ENCODE data around the gene LDAH. TPM values are rescaled to one million over a fixed set of nuclear protein-coding genes. Genes with fewer than 3 reads are reported as not detected.

LDAH gene
- total RNA-seq, 1 donor from 2014 or later: 18.3 TPM

DNA sequence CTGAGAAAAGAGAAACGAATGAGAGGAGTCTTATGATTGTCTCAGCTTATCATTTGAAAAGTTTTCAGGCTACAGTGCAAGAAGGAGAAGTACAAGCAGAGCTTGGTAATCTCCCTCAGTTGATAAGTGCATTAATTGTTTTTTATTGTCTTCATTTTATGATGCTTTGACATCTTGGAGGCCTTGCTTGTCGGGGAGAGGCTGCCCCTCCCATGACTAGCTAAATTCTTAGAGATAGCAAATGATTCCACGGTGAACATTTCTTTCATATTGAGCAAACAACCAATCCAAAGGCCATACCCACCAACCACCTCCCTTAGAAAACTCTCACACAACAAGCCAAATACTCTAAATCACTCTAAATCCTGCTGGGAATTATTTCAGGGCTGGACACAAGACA is 116.1 kb downstream of the LDAH start:
- Histone ChIP-seq H3K4me1 (no peaks in the 10 kb centered on the region), H3K9me3 (no peaks in the 10 kb centered on the region), H3K27me3 (ENCODE audit: low read depth) (no peaks in the 10 kb centered on the region), H3K36me3 (no peaks in the 10 kb centered on the region), H3K4me3 (no peak overlapping the region), H3K27ac (no peak overlapping the region)
- DNase-seq: no peak
- intact Hi-C loops (cut with DNase I): no loop called here
- no peak for ATAC-seq
- TF ChIP-seq, protein P1, sequence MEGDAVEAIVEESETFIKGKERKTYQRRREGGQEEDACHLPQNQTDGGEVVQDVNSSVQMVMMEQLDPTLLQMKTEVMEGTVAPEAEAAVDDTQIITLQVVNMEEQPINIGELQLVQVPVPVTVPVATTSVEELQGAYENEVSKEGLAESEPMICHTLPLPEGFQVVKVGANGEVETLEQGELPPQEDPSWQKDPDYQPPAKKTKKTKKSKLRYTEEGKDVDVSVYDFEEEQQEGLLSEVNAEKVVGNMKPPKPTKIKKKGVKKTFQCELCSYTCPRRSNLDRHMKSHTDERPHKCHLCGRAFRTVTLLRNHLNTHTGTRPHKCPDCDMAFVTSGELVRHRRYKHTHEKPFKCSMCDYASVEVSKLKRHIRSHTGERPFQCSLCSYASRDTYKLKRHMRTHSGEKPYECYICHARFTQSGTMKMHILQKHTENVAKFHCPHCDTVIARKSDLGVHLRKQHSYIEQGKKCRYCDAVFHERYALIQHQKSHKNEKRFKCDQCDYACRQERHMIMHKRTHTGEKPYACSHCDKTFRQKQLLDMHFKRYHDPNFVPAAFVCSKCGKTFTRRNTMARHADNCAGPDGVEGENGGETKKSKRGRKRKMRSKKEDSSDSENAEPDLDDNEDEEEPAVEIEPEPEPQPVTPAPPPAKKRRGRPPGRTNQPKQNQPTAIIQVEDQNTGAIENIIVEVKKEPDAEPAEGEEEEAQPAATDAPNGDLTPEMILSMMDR (IDR thresholded peaks at IDR 0.05): no peak

DNA sequence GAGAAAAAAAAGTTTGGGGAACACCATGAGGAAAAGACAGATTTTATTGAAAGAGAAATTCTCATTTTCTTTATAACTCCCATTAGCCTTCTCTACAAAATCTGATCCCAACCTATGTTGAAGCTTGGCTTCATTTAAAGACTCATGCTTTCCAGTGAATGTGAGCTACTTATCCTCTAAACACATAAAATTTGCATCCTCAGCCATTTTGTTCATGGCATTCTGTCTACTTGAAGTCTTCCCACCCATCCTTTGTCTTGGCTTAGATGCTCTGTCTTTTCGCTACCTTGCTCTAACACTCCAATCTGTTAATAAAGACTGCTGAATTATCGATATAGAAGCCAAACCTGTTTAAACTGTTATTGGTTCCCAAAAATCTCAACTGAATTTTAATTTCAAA is 116.7 kb downstream of the LDAH start:
- H3K4me1 ChIP-seq: no peaks in the 10 kb centered on the region
- no peak for ATAC-seq

DNA sequence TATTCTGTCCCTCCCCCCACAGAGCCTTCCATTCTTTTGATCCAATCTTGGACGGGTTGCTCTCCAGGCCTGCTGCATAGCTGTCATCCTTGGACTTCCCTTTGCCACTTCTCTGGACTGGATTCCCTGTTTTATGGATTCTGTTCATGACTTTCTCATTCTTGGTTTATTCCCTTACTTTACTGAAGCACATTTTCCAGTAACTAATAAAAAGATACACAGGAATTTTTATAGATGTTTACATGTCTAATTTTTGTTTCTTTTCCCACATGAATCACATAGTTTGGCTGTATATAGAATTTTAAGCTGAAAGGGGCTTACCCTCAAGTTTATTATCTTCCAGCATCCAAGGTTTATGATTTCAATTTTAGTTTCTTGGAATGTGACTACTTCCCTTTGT is 118.0 kb downstream of the LDAH start:
- Histone ChIP-seq H3K36me3 (no peaks in the 10 kb centered on the region), H3K9me3 (no peaks in the 10 kb centered on the region), H3K27ac (no peak overlapping the region), H3K4me1 (peaks cover 2% of the 10 kb centered on the region), H3K4me3 (no peak overlapping the region), H3K27me3 (ENCODE audit: low read depth) (no peaks in the 10 kb centered on the region)
- no peak for ATAC-seq
- DNase-seq: no peak
- TF ChIP-seq, protein P1 (IDR thresholded peaks at IDR 0.05): no peak
- intact Hi-C loops (cut with DNase I): no loop called here

More for the DNA sequence above, 116.7 kb downstream of the LDAH start:
- Histone ChIP-seq H3K27ac (no peak overlapping the region), H3K27me3 (ENCODE audit: low read depth) (no peaks in the 10 kb centered on the region), H3K9me3 (no peaks in the 10 kb centered on the region), H3K36me3 (no peaks in the 10 kb centered on the region), H3K4me3 (no peak overlapping the region)
- DNase-seq: no peak
- TF ChIP-seq, protein P1 (IDR thresholded peaks at IDR 0.05): no peak
- intact Hi-C loops (cut with DNase I): no loop called here

DNA sequence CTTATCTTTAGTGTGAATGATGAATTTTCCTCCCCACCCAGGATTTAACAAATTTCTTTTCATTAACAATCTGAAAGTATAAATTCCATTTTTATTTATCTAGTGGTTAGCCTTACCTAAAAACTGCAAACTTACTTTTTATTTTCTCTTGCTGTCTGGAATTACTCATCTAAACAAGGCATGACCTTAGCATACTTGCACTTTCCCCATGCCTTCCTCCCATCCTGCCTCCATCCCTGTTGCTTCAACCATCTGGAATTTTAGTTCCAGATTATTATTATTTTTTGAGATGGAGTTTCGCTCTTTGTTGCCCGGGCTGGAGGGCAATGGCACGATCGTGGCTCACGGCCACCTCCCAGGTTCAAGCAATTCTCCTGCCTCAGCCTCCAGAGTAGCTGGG is 120.3 kb downstream of the LDAH start:
- no peak for DNase-seq
- no peaks in the 10 kb centered on the region for H3K9me3 ChIP-seq
- no peak overlapping the region for H3K4me3 ChIP-seq
- ATAC-seq: no peak
- no peak overlapping the region for H3K27ac ChIP-seq
- intact Hi-C loops (cut with DNase I): no loop called here
- no peaks in the 10 kb centered on the region for H3K27me3 ChIP-seq (ENCODE audit: low read depth)
- H3K36me3 ChIP-seq: no peaks in the 10 kb centered on the region
- TF ChIP-seq, protein P1 (IDR thresholded peaks at IDR 0.05): no peak
- H3K4me1 ChIP-seq: peaks cover 15% of the 10 kb centered on the region

DNA sequence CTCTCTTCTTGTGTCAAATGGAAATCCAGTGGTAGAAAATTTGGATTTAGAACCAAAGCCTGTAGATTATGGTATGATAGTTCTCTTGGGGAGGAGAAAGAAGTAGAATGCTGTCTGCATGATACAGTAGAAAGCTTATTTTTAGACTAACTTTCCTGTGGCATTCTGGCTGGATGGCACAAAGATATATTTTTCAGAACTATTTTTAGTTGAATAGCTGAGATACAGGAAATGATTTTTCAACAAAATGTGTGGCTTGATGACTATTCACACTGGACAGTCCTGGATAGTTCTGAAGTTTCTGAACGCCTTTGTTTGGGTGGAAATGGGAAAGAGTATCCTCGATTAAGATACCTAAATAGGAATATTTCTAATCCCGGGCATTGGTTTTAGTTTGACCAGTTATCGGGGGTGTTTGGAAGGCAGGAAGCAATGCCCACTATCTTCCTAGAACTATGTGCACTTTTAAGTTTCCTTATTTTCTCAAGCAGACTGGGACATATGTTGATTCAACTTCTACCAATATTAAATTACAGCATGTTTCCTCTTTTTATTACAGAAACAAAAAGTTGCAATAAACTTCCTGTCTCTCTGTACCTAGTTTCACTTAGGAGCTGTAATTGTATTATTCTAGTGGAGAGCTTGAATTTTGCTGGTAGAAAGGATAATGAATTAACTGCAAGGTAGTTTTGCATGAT is 123.8 kb downstream of the LDAH start:
- peaks cover 11% of the 10 kb centered on the region for H3K36me3 ChIP-seq
- H3K9me3 ChIP-seq: no peaks in the 10 kb centered on the region
- TF ChIP-seq, protein P1 (IDR thresholded peaks at IDR 0.05): no peak
- H3K27me3 ChIP-seq (ENCODE audit: low read depth): no peaks in the 10 kb centered on the region
- H3K4me1 ChIP-seq: peaks cover 15% of the 10 kb centered on the region
- DNase-seq (no peak), ATAC-seq (peak; percentile 34 to 45)
- peak overlapping the region; percentile 4 for H3K4me3 ChIP-seq
- peak overlapping the region; percentile 39 for H3K27ac ChIP-seq
- intact Hi-C loops (cut with DNase I): no loop called here
